ENCODE data around the gene SGCA.

SGCA gene

DNA sequence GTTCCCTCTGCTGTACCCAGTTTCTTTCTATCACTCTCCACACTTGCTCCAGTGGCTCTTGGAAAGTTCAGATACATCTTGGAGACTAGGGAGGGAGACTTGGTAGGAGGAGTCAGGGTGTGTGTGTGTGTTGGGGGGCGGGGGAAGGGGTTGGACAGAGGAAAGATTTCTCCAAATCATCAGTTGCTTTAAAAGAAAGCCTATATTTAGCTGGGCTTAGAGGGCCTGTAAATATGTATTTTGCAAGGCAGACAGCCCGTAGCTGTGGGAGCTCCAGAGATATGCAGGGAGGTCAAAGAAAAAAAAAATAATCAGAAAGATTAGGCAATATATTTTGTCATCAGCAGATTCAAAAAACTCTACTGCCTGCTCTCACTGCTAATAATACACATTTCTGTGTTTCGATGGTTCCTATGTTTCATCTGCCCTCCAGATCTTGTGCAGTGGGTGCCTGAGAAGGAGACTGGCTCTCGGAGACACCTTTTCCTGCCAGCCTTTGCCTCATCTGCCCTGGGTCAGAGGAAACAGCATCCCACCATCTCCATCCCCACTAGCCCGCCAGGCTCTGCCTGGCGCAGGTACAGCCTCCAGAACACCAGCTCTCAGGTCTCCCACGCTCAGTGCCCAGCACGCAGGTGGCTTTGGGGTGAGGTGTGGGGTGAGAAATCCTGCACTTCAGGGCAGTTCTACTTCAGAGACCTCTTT is 10.5 kb upstream of the SGCA start:
- Histone ChIP-seq H3K9ac (peak overlapping the region; percentile 17; the same call in 1 of the 2 replicates), H4K20me1 (ENCODE audit: insufficient read depth) (no peaks in the 10 kb centered on the region), H2AFZ (ENCODE audit: low read depth) (peak overlapping the region; percentile 70), H3K27ac (peak overlapping the region; percentile 63), H3K36me3 (ENCODE audit: insufficient read depth) (no peaks in the 10 kb centered on the region), H3K4me2 (peak overlapping the region; percentile 79), H3K4me1 (ENCODE audit: low read depth, poor library complexity, severe bottlenecking) (peaks cover 49% of the 10 kb centered on the region), H3K27me3 (ENCODE audit: insufficient read depth, low read depth) (no peaks in the 10 kb centered on the region), H3K79me2 (ENCODE audit: insufficient read depth, low read depth) (peaks cover 4% of the 10 kb centered on the region), H3K4me3 (IDR thresholded peaks at IDR 0.05; ENCODE audit: insufficient read depth, low read depth, low read length) (no peak overlapping the region)
- TF ChIP-seq, protein P1, sequence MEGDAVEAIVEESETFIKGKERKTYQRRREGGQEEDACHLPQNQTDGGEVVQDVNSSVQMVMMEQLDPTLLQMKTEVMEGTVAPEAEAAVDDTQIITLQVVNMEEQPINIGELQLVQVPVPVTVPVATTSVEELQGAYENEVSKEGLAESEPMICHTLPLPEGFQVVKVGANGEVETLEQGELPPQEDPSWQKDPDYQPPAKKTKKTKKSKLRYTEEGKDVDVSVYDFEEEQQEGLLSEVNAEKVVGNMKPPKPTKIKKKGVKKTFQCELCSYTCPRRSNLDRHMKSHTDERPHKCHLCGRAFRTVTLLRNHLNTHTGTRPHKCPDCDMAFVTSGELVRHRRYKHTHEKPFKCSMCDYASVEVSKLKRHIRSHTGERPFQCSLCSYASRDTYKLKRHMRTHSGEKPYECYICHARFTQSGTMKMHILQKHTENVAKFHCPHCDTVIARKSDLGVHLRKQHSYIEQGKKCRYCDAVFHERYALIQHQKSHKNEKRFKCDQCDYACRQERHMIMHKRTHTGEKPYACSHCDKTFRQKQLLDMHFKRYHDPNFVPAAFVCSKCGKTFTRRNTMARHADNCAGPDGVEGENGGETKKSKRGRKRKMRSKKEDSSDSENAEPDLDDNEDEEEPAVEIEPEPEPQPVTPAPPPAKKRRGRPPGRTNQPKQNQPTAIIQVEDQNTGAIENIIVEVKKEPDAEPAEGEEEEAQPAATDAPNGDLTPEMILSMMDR (conservative IDR thresholded peaks at IDR 0.05; ENCODE audit: low read depth, low read length) = no peak

DNA sequence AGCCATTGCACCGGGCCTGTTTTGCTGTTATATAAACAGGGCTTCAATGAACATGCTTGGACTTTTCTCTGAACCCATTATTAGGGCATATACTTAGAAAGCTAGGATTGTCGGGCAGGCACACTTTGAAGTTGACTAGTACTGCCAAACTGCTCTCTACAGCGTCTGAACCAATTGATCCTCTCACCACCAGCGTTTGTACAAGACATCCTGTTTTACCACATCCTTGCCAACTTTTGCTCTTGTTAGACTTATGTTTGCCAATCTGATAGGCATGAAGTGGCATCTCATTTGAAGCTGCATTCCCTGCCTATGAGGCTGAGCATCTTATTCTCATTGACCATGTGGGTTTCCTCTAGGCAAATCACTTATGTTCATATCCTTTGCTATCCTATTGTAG is 7.9 kb upstream of the SGCA start:
- H3K4me1 ChIP-seq (ENCODE audit: low read depth, poor library complexity, severe bottlenecking) = peaks cover 50% of the 10 kb centered on the region
- H3K9ac ChIP-seq = no peak overlapping the region
- no peaks in the 10 kb centered on the region for H4K20me1 ChIP-seq (ENCODE audit: insufficient read depth)
- TF ChIP-seq, protein P1 (conservative IDR thresholded peaks at IDR 0.05; ENCODE audit: low read depth, low read length) = no peak
- H3K27ac ChIP-seq = no peak overlapping the region
- H3K4me3 ChIP-seq (IDR thresholded peaks at IDR 0.05; ENCODE audit: insufficient read depth, low read depth, low read length) = no peak overlapping the region
- no peaks in the 10 kb centered on the region for H3K27me3 ChIP-seq (ENCODE audit: insufficient read depth, low read depth)
- H3K79me2 ChIP-seq (ENCODE audit: insufficient read depth, low read depth) = no peaks in the 10 kb centered on the region
- H3K36me3 ChIP-seq (ENCODE audit: insufficient read depth) = no peaks in the 10 kb centered on the region
- H3K4me2 ChIP-seq = no peak overlapping the region
- H2AFZ ChIP-seq (ENCODE audit: low read depth) = no peak overlapping the region

DNA sequence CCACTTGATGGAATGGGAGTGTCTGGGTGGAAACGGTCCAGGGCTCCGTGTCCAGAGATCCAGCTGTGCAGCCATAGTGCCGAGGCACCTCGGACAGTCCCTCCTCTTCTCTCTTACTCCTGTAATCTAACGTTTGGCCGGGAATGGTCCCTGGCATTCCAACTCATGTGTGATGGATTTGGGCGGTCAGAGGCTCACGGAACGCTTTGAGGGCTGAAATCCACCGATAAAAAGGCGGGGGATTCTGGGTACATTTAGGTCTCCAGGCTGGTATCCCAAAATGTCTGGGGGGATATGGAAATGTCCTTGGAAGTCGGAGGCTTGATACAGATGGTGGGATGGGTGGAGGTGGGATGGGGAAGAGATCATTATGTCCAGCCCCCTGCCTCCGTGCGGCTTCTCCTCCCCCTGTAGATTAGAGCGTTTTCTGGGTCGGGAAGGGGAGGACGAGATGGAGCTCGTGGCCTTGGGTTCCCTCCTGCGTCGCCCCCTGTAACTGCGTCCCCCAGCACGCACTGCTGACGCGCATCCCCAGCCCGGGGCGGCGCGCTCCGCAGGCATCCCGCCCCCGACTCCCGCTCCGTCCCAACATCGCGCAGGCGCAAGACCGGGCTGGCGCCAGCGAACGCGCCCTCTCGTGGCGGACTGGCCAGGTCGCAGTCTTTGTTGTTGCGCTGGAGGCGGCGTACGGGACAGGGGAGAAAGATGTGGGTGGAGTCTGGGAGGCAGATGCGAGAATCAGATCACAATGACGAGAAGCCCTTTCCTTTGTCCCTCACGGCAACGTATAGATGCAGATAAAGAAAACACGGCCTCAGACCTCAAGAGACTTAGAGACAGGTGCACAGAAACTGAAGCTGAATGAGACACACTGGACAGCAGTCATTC is 4.5 kb upstream of the SGCA start:
- Histone ChIP-seq H3K4me1 (ENCODE audit: low read depth, poor library complexity, severe bottlenecking) (peaks cover 30% of the 10 kb centered on the region), H3K27ac (no peak overlapping the region), H2AFZ (ENCODE audit: low read depth) (peak overlapping the region; percentile 70), H3K4me3 (IDR thresholded peaks at IDR 0.05; ENCODE audit: insufficient read depth, low read depth, low read length) (no peak overlapping the region), H3K79me2 (ENCODE audit: insufficient read depth, low read depth) (no peaks in the 10 kb centered on the region), H3K9ac (no peak overlapping the region), H4K20me1 (ENCODE audit: insufficient read depth) (no peaks in the 10 kb centered on the region), H3K36me3 (ENCODE audit: insufficient read depth) (no peaks in the 10 kb centered on the region), H3K4me2 (peak overlapping the region; percentile 66; the same call in 1 of the 2 replicates), H3K27me3 (ENCODE audit: insufficient read depth, low read depth) (no peaks in the 10 kb centered on the region)
- TF ChIP-seq, protein P1 (conservative IDR thresholded peaks at IDR 0.05; ENCODE audit: low read depth, low read length) = peak; percentile 85

DNA sequence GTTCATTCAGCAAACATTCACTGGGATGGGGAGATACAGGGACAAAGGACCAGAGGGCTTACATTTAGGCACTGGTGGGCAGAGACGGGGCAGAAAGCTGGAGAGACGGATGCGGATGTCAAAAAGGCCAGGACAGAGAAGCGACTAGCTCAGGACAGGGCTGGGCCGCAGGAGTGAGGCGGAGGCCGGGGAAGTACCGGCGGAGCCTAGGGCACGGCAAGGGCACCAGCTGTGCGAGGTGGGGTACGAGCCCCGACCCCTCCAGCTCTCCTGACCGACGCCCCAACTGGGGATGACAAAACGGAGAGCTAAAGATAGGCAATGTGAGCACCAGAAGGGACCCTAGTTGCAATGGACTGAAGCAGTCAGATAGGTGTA is 3.9 kb upstream of the SGCA start:
- Histone ChIP-seq H3K79me2 (ENCODE audit: insufficient read depth, low read depth) (no peaks in the 10 kb centered on the region), H3K4me3 (IDR thresholded peaks at IDR 0.05; ENCODE audit: insufficient read depth, low read depth, low read length) (no peak overlapping the region), H3K27me3 (ENCODE audit: insufficient read depth, low read depth) (no peaks in the 10 kb centered on the region), H2AFZ (ENCODE audit: low read depth) (peak overlapping the region; percentile 70), H3K27ac (no peak overlapping the region), H4K20me1 (ENCODE audit: insufficient read depth) (no peaks in the 10 kb centered on the region), H3K4me1 (ENCODE audit: low read depth, poor library complexity, severe bottlenecking) (peaks cover 24% of the 10 kb centered on the region), H3K9ac (no peak overlapping the region), H3K36me3 (ENCODE audit: insufficient read depth) (no peaks in the 10 kb centered on the region), H3K4me2 (peak overlapping the region; percentile 66; the same call in 1 of the 2 replicates)
- TF ChIP-seq, protein P1 (conservative IDR thresholded peaks at IDR 0.05; ENCODE audit: low read depth, low read length) = no peak

Data from KMS-11 (cell line).